HG03469 (cell line): ENCODE data around the gene RBMY1B.
"Not testable (repeated sequence)": the region's sequence is repeated elsewhere in the genome, so short reads cannot be mapped to it uniquely, and the experiment has no call there.

ENCODE experiments used
- ATAC-seq: cut with Tn5 transposase; IDR thresholded peaks from one replicate; pipeline ENCODE4 v1.9.1; 2021; ENCODE audit warnings: mild to moderate bottlenecking, moderate library complexity, moderate number of reproducible peaks; ENCODE audit not compliant: unreplicated experiment

RBMY1B gene

GRCh38 chrY:21511038-21511437, at the start of gene RBMY1B:
Gene RBMY1B (plus strand): TSS chrY:21511338. CDS start chrY:21513351, 2,013 bp downstream.
- not testable (repeated sequence) for ATAC-seq

- not testable (repeated sequence) for ATAC-seq
Observed at GRCh38 chrY:21462915-21463314, 48.2 kb upstream of the RBMY1B start.

GRCh38 chrY:21482967-21483366, 28.2 kb upstream of the RBMY1B start:
- ATAC-seq = no peak

- not testable (repeated sequence) for ATAC-seq
Observed at GRCh38 chrY:21534579-21534978, 23.4 kb downstream of the RBMY1B start, which contains the start of gene RBMY1A1. Gene RBMY1A1 (plus strand): TSS chrY:21534879. CDS start chrY:21536892, 2,013 bp downstream.

- ATAC-seq = peak; percentile 87
Observed at GRCh38 chrY:21559316-21559984, 48.3 kb downstream of the RBMY1B start.
